ENCODE data around the gene ITGA11.

GRCh38 chr15:68434021-68434420, 2.1 kb upstream of the ITGA11 start:
- no peak for TF ChIP-seq CTCF (IDR thresholded peaks at IDR 0.05)
- no peak for TF ChIP-seq POLR2A (IDR thresholded peaks at IDR 0.05)
- TF ChIP-seq EP300 (IDR thresholded peaks at IDR 0.05), result no peak

All from suprapubic skin (tissue), 3 donors.